RWPE1 (cell line): ENCODE data around the gene BDH1.
"Not testable (repeated sequence)": the region's sequence is repeated elsewhere in the genome, so short reads cannot be mapped to it uniquely, and the experiment has no call there.

ENCODE experiments used
- CTCF ChIA-PET: fragments of 350-600 bp; sonication (Branson Sonifier 250); formaldehyde crosslinking; extraction: SDS; loops from one replicate; lab custom pipeline; 2021; lab: Yijun Ruan, JAX
- POLR2A ChIA-PET: fragments of 400-600 bp; formaldehyde crosslinking; extraction: SDS; loops from one replicate; lab custom pipeline; 2020; ENCODE audit warnings: antibody characterized with exemption; ENCODE audit not compliant: low non-redundant PET; lab: Yijun Ruan, JAX
- DNase-seq: peaks from one replicate; pipeline ENCODE4 v3.0.0; 2012; ENCODE audit warnings: low spot score
- H3K27ac ChIP-seq: fragments of 450-650 bp; 2 replicates; pipeline ENCODE4 v1.5.1; 2017
- TF ChIP-seq, protein P1 (sequence below): fragments of 450-650 bp; conservative IDR thresholded peaks from 2 replicates; pipeline ENCODE4 v1.5.1; 2017; ENCODE audit warnings: low read depth, mild to moderate bottlenecking

BDH1 gene, protein sequence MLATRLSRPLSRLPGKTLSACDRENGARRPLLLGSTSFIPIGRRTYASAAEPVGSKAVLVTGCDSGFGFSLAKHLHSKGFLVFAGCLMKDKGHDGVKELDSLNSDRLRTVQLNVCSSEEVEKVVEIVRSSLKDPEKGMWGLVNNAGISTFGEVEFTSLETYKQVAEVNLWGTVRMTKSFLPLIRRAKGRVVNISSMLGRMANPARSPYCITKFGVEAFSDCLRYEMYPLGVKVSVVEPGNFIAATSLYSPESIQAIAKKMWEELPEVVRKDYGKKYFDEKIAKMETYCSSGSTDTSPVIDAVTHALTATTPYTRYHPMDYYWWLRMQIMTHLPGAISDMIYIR

DNA sequence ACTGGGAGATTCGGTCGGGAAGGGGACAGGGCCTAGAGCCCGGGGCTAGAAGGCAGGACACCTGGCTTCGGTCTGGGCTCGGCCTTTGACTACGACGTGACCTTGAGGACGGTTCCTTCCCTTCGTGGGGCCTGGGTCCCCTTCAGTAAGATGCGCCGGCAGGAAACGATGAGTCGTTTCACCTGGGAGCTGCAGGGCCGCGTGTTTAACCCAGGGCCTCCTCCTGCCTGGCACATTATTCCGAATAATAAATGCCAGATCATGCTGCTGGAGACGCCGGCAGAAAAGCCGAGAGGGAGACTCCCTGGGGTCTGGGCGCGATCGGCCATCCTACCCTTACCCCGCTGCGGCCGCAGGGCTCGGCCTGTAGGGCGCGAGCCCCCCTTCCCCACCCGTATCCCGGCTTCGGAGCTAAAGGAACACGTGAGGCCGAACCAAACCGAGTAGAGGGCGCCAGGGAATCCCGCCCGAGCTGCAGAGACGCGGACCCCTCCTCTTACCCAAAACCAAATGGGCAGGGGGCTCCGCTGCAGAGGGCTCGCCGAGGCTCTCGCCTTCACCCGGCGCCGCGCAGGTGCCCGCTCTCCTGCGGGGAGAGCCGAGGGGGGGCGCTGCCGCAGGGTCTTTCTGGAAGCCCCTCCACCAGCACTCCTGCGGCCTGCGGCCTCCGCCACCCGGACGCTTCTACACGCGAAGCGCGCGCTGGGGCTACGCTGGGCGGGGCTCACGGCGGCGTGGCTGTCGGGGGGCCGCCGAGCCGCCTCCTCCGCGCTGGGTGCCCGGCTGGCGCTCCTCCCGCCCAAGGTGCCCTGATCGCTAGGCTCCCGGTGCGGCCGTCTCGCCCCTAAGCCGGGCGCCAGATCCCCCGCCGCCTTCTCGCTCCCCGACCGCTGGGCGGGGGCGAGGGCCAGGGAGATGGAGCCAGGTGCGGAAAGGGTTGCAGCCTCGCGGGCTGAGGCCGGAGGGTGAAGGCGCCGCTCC, at the start of gene BDH1:
TSS of gene BDH1 (minus strand) at position 688 of the 981 bp plus-strand sequence. CDS start 9,525 bp downstream, outside the sequence.
- ChIA-PET POLR2A (no interaction called here), CTCF (interaction anchor here (0.6 to 1.5 kb wide), 3 partner anchors 44 to 616 kb away, joined by 3 to 8 read pairs (median 3); no protein-coding TSS in a partner anchor)
- TF ChIP-seq, protein P1, sequence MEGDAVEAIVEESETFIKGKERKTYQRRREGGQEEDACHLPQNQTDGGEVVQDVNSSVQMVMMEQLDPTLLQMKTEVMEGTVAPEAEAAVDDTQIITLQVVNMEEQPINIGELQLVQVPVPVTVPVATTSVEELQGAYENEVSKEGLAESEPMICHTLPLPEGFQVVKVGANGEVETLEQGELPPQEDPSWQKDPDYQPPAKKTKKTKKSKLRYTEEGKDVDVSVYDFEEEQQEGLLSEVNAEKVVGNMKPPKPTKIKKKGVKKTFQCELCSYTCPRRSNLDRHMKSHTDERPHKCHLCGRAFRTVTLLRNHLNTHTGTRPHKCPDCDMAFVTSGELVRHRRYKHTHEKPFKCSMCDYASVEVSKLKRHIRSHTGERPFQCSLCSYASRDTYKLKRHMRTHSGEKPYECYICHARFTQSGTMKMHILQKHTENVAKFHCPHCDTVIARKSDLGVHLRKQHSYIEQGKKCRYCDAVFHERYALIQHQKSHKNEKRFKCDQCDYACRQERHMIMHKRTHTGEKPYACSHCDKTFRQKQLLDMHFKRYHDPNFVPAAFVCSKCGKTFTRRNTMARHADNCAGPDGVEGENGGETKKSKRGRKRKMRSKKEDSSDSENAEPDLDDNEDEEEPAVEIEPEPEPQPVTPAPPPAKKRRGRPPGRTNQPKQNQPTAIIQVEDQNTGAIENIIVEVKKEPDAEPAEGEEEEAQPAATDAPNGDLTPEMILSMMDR, result no peak
- peak; percentile 41 for DNase-seq
- peak within 1 kb of the TSS; percentile 87 for H3K27ac ChIP-seq

DNA sequence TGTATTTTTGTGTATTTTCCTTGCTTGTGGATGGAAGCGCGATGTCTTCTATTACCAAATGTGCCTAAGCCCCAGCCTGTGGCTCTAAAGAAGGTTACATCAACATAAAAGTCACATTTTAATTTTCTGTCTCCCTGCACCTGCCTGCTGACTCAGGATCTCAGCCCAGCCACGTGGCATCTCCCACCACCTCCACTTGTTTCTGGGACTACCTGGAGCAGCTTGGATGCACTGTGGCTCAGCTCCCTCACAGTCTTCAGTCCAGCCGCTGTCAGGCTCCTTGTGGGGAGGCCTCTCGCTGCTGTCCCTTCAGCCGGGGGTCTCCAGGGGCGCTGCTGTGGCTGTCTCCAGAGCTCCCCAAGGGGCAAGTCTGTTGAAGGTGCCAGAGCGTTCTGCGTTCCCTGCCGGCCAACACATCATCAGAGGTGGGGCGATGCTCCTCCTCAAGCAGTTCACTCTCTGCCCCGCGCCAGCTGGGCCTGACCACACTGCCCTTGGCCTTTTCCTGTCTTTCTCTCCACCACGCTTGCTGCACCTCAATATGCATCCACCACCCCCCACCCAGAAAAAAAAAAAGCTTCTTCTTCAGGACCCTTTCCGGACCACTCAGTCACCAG, 47.7 kb upstream of the BDH1 start:
- no peak for DNase-seq
- H3K27ac ChIP-seq, result no peak overlapping the region
- POLR2A ChIA-PET, result no interaction called here
- TF ChIP-seq, protein P1, result no peak
- CTCF ChIA-PET, result interaction anchor here (0.6 kb wide), 1 partner anchor 49 kb away, joined by 3 read pairs; no protein-coding TSS in a partner anchor

DNA sequence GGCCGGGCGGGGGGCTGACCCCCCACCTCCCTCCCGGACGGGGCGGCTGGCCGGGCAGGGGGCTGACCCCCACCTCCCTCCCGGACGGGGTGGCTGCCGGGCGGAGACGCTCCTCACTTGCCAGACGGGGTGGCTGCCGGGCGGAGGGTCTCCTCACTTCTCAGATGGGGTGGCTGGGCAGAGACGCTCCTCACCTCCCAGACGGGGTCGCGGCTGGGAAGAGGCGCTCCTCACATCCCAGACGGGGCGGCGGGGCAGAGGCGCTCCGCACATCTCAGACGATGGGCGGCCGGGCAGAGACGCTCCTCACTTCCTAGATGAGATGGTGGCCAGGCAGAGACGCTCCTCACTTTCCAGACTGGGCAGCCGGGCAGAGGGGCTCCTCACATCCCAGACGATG, 46.6 kb upstream of the BDH1 start:
- H3K27ac ChIP-seq, CTCF ChIA-PET, DNase-seq, POLR2A ChIA-PET: not testable (repeated sequence)

DNA sequence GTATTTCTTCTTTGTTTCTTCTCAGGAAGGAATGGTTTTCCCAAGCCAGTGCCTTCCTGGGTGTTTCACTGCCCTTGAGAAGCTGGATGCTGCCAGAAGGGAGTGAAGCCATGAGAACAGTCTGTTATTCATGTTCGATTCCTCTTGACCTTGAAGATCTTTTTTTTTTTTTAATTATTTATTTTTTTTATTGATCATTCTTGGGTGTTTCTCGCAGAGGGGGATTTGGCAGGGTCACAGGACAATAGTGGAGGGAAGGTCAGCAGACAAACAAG, 45.7 kb upstream of the BDH1 start:
- POLR2A ChIA-PET, result interaction anchor here (0.6 kb wide), 1 partner anchor 53 kb away, joined by 3 read pairs; no protein-coding TSS in a partner anchor
- CTCF ChIA-PET, DNase-seq, H3K27ac ChIP-seq: not testable (repeated sequence)

DNA sequence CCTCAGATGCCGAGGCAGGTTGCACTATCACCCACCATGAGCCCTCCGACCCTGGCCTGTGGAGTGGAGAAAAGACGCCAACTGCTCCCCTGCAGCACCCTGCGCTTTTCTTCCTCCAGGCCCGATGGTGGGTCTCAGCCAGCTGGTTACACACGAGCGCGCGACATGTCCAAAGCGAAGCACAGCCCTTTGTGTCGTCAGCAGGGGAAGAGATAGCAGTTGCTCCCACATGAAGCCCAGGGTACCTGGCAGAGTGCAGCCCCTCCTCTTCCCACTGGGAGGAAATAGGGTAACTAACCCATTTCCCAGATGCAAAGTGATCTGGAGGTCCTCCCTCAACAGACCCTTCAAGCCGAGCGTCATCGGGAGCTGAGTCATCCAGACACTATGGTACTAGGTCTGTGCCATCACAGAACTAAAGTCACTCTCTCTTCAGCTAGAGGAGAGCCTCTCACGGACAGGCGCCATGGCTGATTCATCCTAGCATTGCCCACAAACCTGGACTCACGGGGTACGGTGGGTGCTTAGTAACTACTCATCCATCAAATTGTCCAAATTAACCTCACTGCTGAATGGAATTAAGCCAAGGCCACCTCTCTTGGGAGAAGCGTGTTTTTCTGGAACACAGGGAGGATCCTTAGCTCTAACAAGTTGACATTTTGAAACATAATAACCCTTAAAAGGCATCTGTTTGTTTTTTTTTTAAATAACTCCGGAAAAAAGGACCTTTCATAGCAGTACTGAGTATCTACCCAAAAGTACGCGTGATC, 45.2 kb upstream of the BDH1 start:
- CTCF ChIA-PET, result no interaction called here
- TF ChIP-seq, protein P1, result no peak
- H3K27ac ChIP-seq, result no peak overlapping the region
- POLR2A ChIA-PET, result interaction anchor here (0.6 kb wide), 1 partner anchor 54 kb away, joined by 3 read pairs; no protein-coding TSS in a partner anchor
- DNase-seq, result no peak

DNA sequence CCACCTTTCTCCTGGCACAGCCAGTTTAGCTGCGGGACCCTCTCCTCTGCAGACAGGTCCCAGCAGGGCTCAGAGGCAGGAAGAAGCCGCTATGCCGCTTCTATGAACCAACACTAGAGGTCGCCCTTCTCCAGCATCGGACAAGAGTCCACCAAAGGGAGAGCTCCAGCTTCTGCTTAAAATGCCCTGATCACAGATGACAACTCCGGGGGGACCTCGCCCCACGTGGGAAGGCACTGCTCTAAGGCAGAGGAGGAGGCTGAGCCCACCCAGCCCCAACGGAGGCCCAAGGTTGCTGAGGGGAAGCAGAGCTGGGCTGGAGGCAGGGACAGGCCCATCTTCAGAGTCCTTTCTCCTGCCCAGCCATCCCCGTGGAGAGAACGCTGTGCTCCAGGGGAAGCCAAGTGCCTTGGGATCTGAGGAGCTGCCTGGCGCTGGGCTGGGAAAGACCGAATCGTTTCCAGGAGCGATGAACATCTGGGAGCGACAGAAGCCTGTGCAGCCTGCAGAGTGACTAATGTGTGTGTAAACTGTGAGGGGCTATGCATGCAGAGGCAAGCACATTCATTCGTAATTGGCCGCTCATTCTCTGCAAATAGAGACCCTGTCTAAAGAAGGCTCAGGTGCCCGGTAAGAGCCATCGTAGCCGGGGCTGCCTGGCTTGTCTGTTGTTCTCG, 43.5 kb upstream of the BDH1 start:
- TF ChIP-seq, protein P1, result peak; percentile 94
- peak overlapping the region; percentile 65 for H3K27ac ChIP-seq
- CTCF ChIA-PET, result interaction anchor here (0.5 to 2.0 kb wide), 22 partner anchors 8 to 776 kb away, joined by 3 to 20 read pairs (median 6); no protein-coding TSS in a partner anchor
- DNase-seq, result peak; percentile 73
- POLR2A ChIA-PET, result interaction anchor here (0.6 kb wide), 1 partner anchor 341 kb away, joined by 3 read pairs; no protein-coding TSS in a partner anchor
